K562 (cell line): ENCODE measurements around the gene PTPRT. TPM values are rescaled to one million over a fixed set of nuclear protein-coding genes. Genes with fewer than 3 reads are reported as not detected.

Experiments used
- ATAC-seq: fragments of 200-7000 bp; cut with Tn5 transposase; 3 replicates; pipeline ENCODE4 v1.9.1; 2020; ENCODE audit warnings: moderate library complexity
- BruUV-seq: library from RNA; stranded (reverse); fragments of 400-500 nt; replicated peaks from 2 replicates; lab custom pipeline; 2021; lab: Mats Ljungman, UMichigan
- CTCF ChIA-PET: fragments of 300-600 bp; formaldehyde crosslinking; extraction: SDS; loops from one replicate; lab custom pipeline; 2021; ENCODE audit warnings: low intra/inter-chr PET ratio; lab: Yijun Ruan, JAX
- POLR2A ChIA-PET: fragments of 300-600, 350-650 bp; sonication (Branson Sonifier 250); formaldehyde crosslinking; extraction: SDS; loops from one replicate; lab custom pipeline; 2021; ENCODE audit warnings: antibody characterized with exemption, inconsistent platforms; lab: Yijun Ruan, JAX
- DNase-seq, 4 experiments: peaks; one replicate each; pipeline versions ENCODE4 v3.0.0 to v3.0.0-alpha.2; 2011 to 2018; ENCODE audit warnings: low spot score in 3 of 4, mixed read lengths in 3 of 4; ENCODE audit errors: extremely low read depth in 1 of 4
- FAIRE-seq: peaks from 2 replicates; lab custom pipeline; 2011; peaks lifted over from hg19 to GRCh38; lab: Jason Lieb, UNC
- H2AFZ ChIP-seq: 2 replicates; pipeline ENCODE4 v1.6.0; 2011; ENCODE audit warnings: low read depth, low read length, control low read depth, inconsistent platforms
- H3K27ac ChIP-seq: fragments of 200-600 bp; 3 replicates; pipeline ENCODE4 v1.8.0; 2011; ENCODE audit warnings: low read depth, mild to moderate bottlenecking, control low read depth, inconsistent platforms, low read length, moderate library complexity, mixed read lengths; ENCODE audit errors: extremely low read depth
- H3K27me3 ChIP-seq, 2 experiments: fragments of 300-600 bp in 1 of 2; 2 replicates in 1 of 2; 3 replicates in 1 of 2; pipeline versions ENCODE4 v1.6.0 to v1.8.0; 2011; ENCODE audit warnings: inconsistent platforms in 2 of 2, low read length in 2 of 2, mild to moderate bottlenecking in 1 of 2, mixed read lengths in 1 of 2, moderate library complexity in 1 of 2; ENCODE audit not compliant: control insufficient read depth in 2 of 2, insufficient read depth in 2 of 2
- H3K36me3 ChIP-seq: fragments of 300-600 bp; 3 replicates; pipeline ENCODE4 v1.8.0; 2011; ENCODE audit warnings: mild to moderate bottlenecking, low read length, inconsistent platforms; ENCODE audit not compliant: control insufficient read depth, insufficient read depth
- H3K4me1 ChIP-seq, 2 experiments: fragments of 200-600 bp in 1 of 2; replicated peaks in 1 of 2; 2 replicates in 1 of 2; 3 replicates in 1 of 2; pipeline versions ENCODE4 v1.5.1 to v1.8.0; 2011; ENCODE audit warnings: inconsistent platforms in 2 of 2, low read length in 2 of 2, mild to moderate bottlenecking in 1 of 2, mixed read lengths in 1 of 2, moderate library complexity in 1 of 2; ENCODE audit not compliant: control insufficient read depth in 2 of 2, insufficient read depth in 2 of 2
- H3K4me2 ChIP-seq: 2 replicates; pipeline ENCODE4 v1.6.1; 2011; ENCODE audit warnings: low read length, control low read depth, inconsistent platforms, mixed read lengths; ENCODE audit not compliant: insufficient read depth
- H3K4me3 ChIP-seq: fragments of 200-600 bp; sonication (generic), shearing (Covaris generic); 2 replicates; pipeline ENCODE4 v1.5.1; 2016; ENCODE audit warnings: control low read depth, inconsistent platforms
- H3K79me2 ChIP-seq: fragments of 200-600 bp; 3 replicates; pipeline ENCODE4 v1.8.0; 2011; ENCODE audit warnings: low read length, inconsistent platforms; ENCODE audit not compliant: control insufficient read depth, insufficient read depth
- H3K9ac ChIP-seq, 2 experiments: 2 replicates each; pipeline versions ENCODE4 v1.6.0 to v1.6.1; 2011; ENCODE audit warnings: low read depth in 2 of 2, low read length in 2 of 2, control low read depth in 1 of 2, inconsistent platforms in 1 of 2, mild to moderate bottlenecking in 1 of 2, mixed read lengths in 1 of 2; ENCODE audit not compliant: insufficient read depth in 1 of 2
- H3K9me1 ChIP-seq: one replicate; pipeline ENCODE4 v1.6.0; 2011; ENCODE audit warnings: inconsistent platforms, mild to moderate bottlenecking, low read length, moderate library complexity; ENCODE audit not compliant: control insufficient read depth, insufficient read depth
- H3K9me3 ChIP-seq: replicated peaks from 2 replicates; pipeline ENCODE4 v1.5.1; 2011; ENCODE audit warnings: low read depth, low read length, inconsistent platforms; ENCODE audit not compliant: control insufficient read depth, insufficient read depth
- H4K20me1 ChIP-seq: replicated peaks from 2 replicates; pipeline ENCODE4 v1.6.1; 2011; ENCODE audit warnings: low read length, inconsistent platforms, mixed read lengths; ENCODE audit not compliant: control insufficient read depth, insufficient read depth
- ARID1B ChIP-seq: fragments of 450-650 bp; IDR thresholded peaks from 2 replicates; pipeline ENCODE4 v1.6.1; 2016; ENCODE audit warnings: antibody characterized with exemption, mild to moderate bottlenecking, inconsistent platforms
- CSDE1 ChIP-seq, 2 experiments: fragments of 450-650 bp; IDR thresholded peaks; 2 replicates each; pipeline ENCODE4 v1.6.1; 2016; ENCODE audit warnings: mild to moderate bottlenecking in 1 of 2
- FOXA1 ChIP-seq: fragments of 450-650 bp; IDR thresholded peaks from 2 replicates; pipeline ENCODE4 v1.6.1; 2016; ENCODE audit warnings: mild to moderate bottlenecking, borderline replicate concordance
- HDAC6 ChIP-seq: IDR thresholded peaks from 2 replicates; pipeline ENCODE4 v1.6.1; 2012; ENCODE audit warnings: low read depth, mild to moderate bottlenecking, control low read depth, inconsistent platforms, low read length, moderate library complexity
- HNRNPH1 ChIP-seq: fragments of 200-400 bp; formaldehyde crosslinking; optimal IDR thresholded peaks from 2 replicates; pipeline ENCODE3; 2017; ENCODE audit warnings: low read depth, mild to moderate bottlenecking, low read length, moderate library complexity
- PTBP1 ChIP-seq: fragments of 200-400 bp; formaldehyde crosslinking; IDR thresholded peaks from 2 replicates; pipeline ENCODE4 v1.6.1; 2017; ENCODE audit warnings: low read depth, low read length
- ZBTB17 ChIP-seq: fragments of 450-650 bp; formaldehyde crosslinking; IDR thresholded peaks from 2 replicates; pipeline ENCODE4 v1.4.0; 2020; ENCODE audit warnings: mild to moderate bottlenecking
- ZNF277 ChIP-seq: fragments of 250-450 bp; sonication (Bioruptor Pico); IDR thresholded peaks from 2 replicates; pipeline ENCODE4 v1.8.0; 2022; ENCODE audit warnings: inconsistent platforms, mild to moderate bottlenecking, moderate library complexity, borderline replicate concordance
- ZNF280B ChIP-seq: fragments of 250-450 bp; sonication (Bioruptor Pico); IDR thresholded peaks from 2 replicates; pipeline ENCODE4 v1.5.1; 2021; ENCODE audit warnings: mild to moderate bottlenecking
- WGBS: fragments of 100-300 bp; shearing (Covaris generic); methylation state at CpG from one replicate; pipeline ENCODE4 v1.1.6; 2016; ENCODE audit warnings: low coverage, mixed read lengths; ENCODE audit not compliant: insufficient coverage; ENCODE audit errors: missing lambda C conversion rate; 5-methylcytosine and 5-hydroxymethylcytosine counted together
- in situ Hi-C: fragments of 300-500 bp; cut with MboI; formaldehyde crosslinking; loops from 4 replicates; pipeline ENCODE4 v1.15.0; 2018; ENCODE audit warnings: inconsistent platforms, mixed read lengths
- intact Hi-C: fragments of 100-400 bp; cut with micrococcal nuclease; formaldehyde crosslinking; loops from 2 replicates; pipeline ENCODE4 v1.14.2; 2022
- polyA plus RNA-seq, 8 experiments: library from polyadenylated mRNA; depleted of rRNA in 4 of 8; stranded (reverse) in 5 of 8; unstranded in 3 of 8; fragments of >200 nt; fragmentation: Nextera tagmentation in 2 of 8; fragmentation: Illumina TruSeq in 1 of 8; extraction: Ambion mirVana in 2 of 8; extraction: Trizol in 1 of 8; gene quantifications; 2 replicates each; pipeline versions ENCODE4 v1.2.1 to v1.2.3, GENCODE V29; 2011 to 2014; ENCODE audit warnings: inconsistent platforms in 1 of 8, missing spikeins in 1 of 8
- total RNA-seq, 7 experiments: library from RNA; depleted of rRNA in 6 of 7; stranded (reverse); fragments of >200 nt in 6 of 7; fragmentation: Illumina TruSeq in 2 of 7; extraction: Trizol in 2 of 7; gene quantifications; 2 replicates each; pipeline versions ENCODE4 v1.2.1 to v1.2.3, GENCODE V29; 2011 to 2021; ENCODE audit warnings: low replicate concordance in 1 of 7
- TF ChIP-seq, protein P1 (sequence below), 2 experiments: fragments of 450-650 bp; formaldehyde crosslinking in 1 of 2; IDR thresholded peaks; 2 replicates each; pipeline versions ENCODE4 v1.4.0 to v1.6.1; 2014 to 2020; ENCODE audit warnings: mild to moderate bottlenecking in 2 of 2, borderline replicate concordance in 1 of 2, low read depth in 1 of 2

Gene PTPRT
- total and polyA plus RNA-seq, 9 of the 15 experiments (the other 6 are each of a cell fraction or from before 2014, with no cell fraction given): not detected

DNA sequence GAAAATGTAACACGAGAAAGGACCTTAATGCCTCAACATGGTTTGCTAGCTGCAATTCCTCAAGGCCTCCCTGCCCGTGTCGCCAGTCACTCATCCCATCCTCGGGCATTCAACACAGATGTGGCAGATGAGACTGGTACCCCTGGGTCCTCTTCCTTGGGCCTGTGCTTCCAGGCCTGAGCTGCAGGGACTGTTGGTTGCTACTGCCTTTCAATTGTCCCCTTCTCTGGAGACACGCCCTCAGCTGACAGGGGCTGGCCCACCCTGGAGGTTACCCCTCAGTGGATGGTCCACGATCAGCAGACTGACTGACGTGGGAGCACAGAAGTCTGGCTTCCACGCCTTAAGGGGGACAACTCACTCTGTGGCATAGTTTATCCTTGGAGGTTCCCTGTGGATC is 1076.5 kb downstream of the PTPRT start (continued):
- no peak for TF ChIP-seq ARID1B
- TF ChIP-seq ZNF277 (CRISPR knock-in tag): no peak
- TF ChIP-seq PTBP1: no peak
- TF ChIP-seq ZNF280B (CRISPR knock-in tag): no peak
- no peak for TF ChIP-seq HDAC6

- in situ Hi-C loops (no loop called here), intact Hi-C loops (no loop called here)
- H3K4me2 ChIP-seq: no peak overlapping the region
- H2AFZ ChIP-seq: no peak overlapping the region
- no peak overlapping the region for H3K27ac ChIP-seq
- no TSS peak for BruUV-seq
- no peak overlapping the region for H3K4me3 ChIP-seq
- ATAC-seq: no peak
- H3K79me2 ChIP-seq: no peaks in the 10 kb centered on the region
- no peak for FAIRE-seq
- WGBS: 3% methylated on average over 5 of the region's 5 CpGs
- no peak for DNase-seq
- no peaks in the 10 kb centered on the region for H3K36me3 ChIP-seq
- ChIA-PET POLR2A (no interaction called here), CTCF (no interaction called here)
- no peaks in the 10 kb centered on the region for H3K9me1 ChIP-seq
- H3K4me1 ChIP-seq: no peaks in the 10 kb centered on the region
- H3K9ac ChIP-seq: no peak overlapping the region
- H4K20me1 ChIP-seq: 0 out of 2 replicates have a peak, but pooled peaks cover 7% of the 10 kb centered on the region
- H3K27me3 ChIP-seq: peaks cover 0 to 13% of the 10 kb centered on the region in 2 experiments; a peak in 3 of 5 replicates
- no peaks in the 10 kb centered on the region for H3K9me3 ChIP-seq
- TF ChIP-seq ZBTB17 (CRISPR knock-in tag) (no peak), CSDE1 (IDR thresholded peaks at IDR 0.05) (no peak), FOXA1 (no peak), HNRNPH1 (no peak)
- TF ChIP-seq, protein P1, sequence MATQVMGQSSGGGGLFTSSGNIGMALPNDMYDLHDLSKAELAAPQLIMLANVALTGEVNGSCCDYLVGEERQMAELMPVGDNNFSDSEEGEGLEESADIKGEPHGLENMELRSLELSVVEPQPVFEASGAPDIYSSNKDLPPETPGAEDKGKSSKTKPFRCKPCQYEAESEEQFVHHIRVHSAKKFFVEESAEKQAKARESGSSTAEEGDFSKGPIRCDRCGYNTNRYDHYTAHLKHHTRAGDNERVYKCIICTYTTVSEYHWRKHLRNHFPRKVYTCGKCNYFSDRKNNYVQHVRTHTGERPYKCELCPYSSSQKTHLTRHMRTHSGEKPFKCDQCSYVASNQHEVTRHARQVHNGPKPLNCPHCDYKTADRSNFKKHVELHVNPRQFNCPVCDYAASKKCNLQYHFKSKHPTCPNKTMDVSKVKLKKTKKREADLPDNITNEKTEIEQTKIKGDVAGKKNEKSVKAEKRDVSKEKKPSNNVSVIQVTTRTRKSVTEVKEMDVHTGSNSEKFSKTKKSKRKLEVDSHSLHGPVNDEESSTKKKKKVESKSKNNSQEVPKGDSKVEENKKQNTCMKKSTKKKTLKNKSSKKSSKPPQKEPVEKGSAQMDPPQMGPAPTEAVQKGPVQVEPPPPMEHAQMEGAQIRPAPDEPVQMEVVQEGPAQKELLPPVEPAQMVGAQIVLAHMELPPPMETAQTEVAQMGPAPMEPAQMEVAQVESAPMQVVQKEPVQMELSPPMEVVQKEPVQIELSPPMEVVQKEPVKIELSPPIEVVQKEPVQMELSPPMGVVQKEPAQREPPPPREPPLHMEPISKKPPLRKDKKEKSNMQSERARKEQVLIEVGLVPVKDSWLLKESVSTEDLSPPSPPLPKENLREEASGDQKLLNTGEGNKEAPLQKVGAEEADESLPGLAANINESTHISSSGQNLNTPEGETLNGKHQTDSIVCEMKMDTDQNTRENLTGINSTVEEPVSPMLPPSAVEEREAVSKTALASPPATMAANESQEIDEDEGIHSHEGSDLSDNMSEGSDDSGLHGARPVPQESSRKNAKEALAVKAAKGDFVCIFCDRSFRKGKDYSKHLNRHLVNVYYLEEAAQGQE (IDR thresholded peaks at IDR 0.05; ENCODE audit: borderline replicate concordance): no peak
- TF ChIP-seq, protein P1 (CRISPR knock-in tag; IDR thresholded peaks at IDR 0.05; ENCODE audit: low read depth): no peak
Measured at GRCh38 chr20:42112161-42112560, 1077.5 kb downstream of the PTPRT start.
